Breast epithelium (tissue), 4 donors: Measurements from ENCODE around the gene TCN2. TPM values are rescaled to one million over a fixed set of nuclear protein-coding genes. Genes with fewer than 3 reads are reported as not detected.

Experiments
- DNase-seq, 2 donors: peaks; one replicate each; pipeline ENCODE4 v3.0.0-alpha.2; 2019; ENCODE audit warnings: low spot score in 2 of 2
- H3K27ac ChIP-seq, 2 donors: fragments of 200-600 bp; sonication (generic) in 1 of 2; one replicate each; pipeline ENCODE4 v1.5.1; 2016 to 2019; ENCODE audit warnings: mild to moderate bottlenecking in 1 of 2
- H3K27me3 ChIP-seq, 2 donors: fragments of 200-600 bp; sonication (generic) in 1 of 2; one replicate each; pipeline versions ENCODE4 v1.5.1 to v1.6.0; 2017 to 2019; ENCODE audit warnings: control low read depth in 1 of 2, mild to moderate bottlenecking in 1 of 2
- H3K36me3 ChIP-seq: fragments of 200-600 bp; one replicate; pipeline ENCODE4 v1.5.1; 2019
- H3K4me1 ChIP-seq, 2 donors: fragments of 200-600 bp; sonication (generic); one replicate each; pipeline ENCODE4 v1.5.1; 2016 to 2019; ENCODE audit warnings: control low read depth in 1 of 2
- H3K4me3 ChIP-seq, 3 donors: fragments of 200-600 bp; sonication (generic); 1 replicate in 2 of 3; 2 replicates in 1 of 3; pipeline ENCODE4 v1.5.1; 2016 to 2019; ENCODE audit warnings: mild to moderate bottlenecking in 3 of 3, moderate library complexity in 2 of 3
- H3K9me3 ChIP-seq, 2 donors: fragments of 200-600 bp; sonication (generic) in 1 of 2; one replicate each; pipeline ENCODE4 v1.5.1; 2016 to 2019; ENCODE audit warnings: control low read depth in 1 of 2
- POLR2A ChIP-seq: fragments of 450-650 bp; IDR thresholded peaks from one replicate; pipeline ENCODE4 v1.6.1; 2016; ENCODE audit warnings: antibody characterized with exemption, mild to moderate bottlenecking, moderate library complexity
- POLR2AphosphoS5 ChIP-seq, 3 donors: sonication (generic); formaldehyde crosslinking; IDR thresholded peaks; one replicate each; pipeline ENCODE4 v1.6.1; 2017; ENCODE audit warnings: antibody characterized with exemption in 3 of 3
- intact Hi-C: fragments of 100-400 bp; cut with DNase I; formaldehyde crosslinking; loops from one replicate; pipeline ENCODE4 v1.15.1; 2023; ENCODE audit warnings: low total_unique reads
- total RNA-seq, 3 donors: library from RNA; depleted of rRNA; stranded (reverse); fragments of >200 nt; gene quantifications; one replicate each; pipeline ENCODE4 v1.1.0, GENCODE V29; 2016
- TF ChIP-seq, protein P1 (sequence below), 3 donors: fragments of 450-650 bp; IDR thresholded peaks; one replicate each; pipeline ENCODE4 v1.5.1; 2016 to 2017; ENCODE audit warnings: antibody characterized with exemption in 3 of 3, mild to moderate bottlenecking in 3 of 3, moderate library complexity in 3 of 3

TCN2 gene
- total RNA-seq, 3 donors from 2014 or later: 32.4 to 69.8 (median 36.7) TPM

DNA sequence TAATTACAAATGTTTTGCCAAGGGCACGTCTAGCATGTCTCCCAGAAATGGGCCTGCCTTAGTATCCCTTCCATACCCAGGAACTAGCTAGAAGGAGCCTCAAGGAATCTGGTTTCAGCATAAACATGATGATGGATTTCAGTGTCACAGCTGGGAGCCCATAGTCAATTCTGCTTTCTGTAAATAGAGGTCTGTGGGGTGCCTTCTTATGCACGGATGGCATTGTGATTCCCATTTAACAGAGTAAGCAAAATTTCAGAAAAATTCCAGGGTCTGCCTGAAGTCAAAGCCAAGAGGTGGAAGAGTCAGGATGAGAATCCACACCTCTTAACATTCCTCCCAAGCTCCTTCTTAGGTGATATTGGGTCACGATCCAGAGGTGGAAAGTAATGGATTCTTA lies 48.6 kb downstream of the TCN2 start:
- H3K4me3 ChIP-seq: no peak overlapping the region
- TF ChIP-seq, protein P1, sequence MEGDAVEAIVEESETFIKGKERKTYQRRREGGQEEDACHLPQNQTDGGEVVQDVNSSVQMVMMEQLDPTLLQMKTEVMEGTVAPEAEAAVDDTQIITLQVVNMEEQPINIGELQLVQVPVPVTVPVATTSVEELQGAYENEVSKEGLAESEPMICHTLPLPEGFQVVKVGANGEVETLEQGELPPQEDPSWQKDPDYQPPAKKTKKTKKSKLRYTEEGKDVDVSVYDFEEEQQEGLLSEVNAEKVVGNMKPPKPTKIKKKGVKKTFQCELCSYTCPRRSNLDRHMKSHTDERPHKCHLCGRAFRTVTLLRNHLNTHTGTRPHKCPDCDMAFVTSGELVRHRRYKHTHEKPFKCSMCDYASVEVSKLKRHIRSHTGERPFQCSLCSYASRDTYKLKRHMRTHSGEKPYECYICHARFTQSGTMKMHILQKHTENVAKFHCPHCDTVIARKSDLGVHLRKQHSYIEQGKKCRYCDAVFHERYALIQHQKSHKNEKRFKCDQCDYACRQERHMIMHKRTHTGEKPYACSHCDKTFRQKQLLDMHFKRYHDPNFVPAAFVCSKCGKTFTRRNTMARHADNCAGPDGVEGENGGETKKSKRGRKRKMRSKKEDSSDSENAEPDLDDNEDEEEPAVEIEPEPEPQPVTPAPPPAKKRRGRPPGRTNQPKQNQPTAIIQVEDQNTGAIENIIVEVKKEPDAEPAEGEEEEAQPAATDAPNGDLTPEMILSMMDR (IDR thresholded peaks at IDR 0.05): no peak
- TF ChIP-seq POLR2AphosphoS5 (IDR thresholded peaks at IDR 0.05) (no peak), POLR2A (no peak)
- no peaks in the 10 kb centered on the region for H3K9me3 ChIP-seq
- no peak overlapping the region for H3K27ac ChIP-seq
- no peaks in the 10 kb centered on the region for H3K36me3 ChIP-seq
- no peaks in the 10 kb centered on the region for H3K27me3 ChIP-seq
- no peak for DNase-seq
- intact Hi-C loops: no loop called here
- no peaks in the 10 kb centered on the region for H3K4me1 ChIP-seq

DNA sequence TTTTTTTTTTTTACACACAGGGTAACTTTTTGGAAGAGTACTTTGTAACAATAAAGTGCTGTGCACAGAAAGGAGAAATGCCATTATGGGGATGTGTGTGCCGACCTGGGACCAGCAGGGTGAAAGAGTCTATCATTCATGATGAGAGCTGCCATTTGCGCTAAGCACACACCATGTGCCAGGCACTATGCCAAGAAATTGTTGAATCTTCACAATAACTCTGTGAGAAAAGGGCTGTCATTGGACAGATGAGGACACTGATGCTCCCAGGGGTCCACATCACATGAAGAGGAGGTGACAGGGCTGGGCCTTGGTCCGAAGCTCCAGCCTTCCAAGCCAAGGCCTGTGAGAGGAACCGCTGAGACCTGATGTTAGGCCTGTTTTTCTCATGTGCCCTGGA lies 55.1 kb downstream of the TCN2 start:
- H3K4me3 ChIP-seq: no peak overlapping the region
- H3K9me3 ChIP-seq: no peaks in the 10 kb centered on the region
- no peaks in the 10 kb centered on the region for H3K36me3 ChIP-seq
- TF ChIP-seq POLR2A: no peak
- TF ChIP-seq, protein P1 (IDR thresholded peaks at IDR 0.05): no peak
- no peak for DNase-seq
- intact Hi-C loops: no loop called here
- no peaks in the 10 kb centered on the region for H3K4me1 ChIP-seq
- H3K27me3 ChIP-seq: no peaks in the 10 kb centered on the region
- H3K27ac ChIP-seq: no peak overlapping the region

DNA sequence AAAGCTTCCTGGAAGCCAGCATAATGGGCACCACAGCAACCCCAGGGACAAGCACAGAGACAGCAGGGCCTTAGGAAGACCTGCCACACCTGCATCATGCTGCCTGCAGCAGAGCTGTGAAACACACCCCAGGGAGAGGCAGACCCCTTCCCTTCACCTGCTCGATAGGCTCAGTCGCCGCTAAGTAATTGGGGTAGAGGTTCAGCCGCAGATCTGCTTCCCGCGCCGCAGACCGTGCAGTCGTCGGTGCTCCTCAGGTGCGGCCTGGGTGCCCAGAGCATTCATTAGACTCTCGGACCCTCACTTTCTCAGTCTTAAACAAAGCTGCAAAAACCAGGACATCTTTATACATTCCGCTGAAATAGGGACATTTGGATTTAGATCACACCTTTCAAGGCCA lies 57.8 kb downstream of the TCN2 start:
- Histone ChIP-seq H3K4me3 (no peak overlapping the region), H3K27me3 (no peaks in the 10 kb centered on the region), H3K4me1 (no peaks in the 10 kb centered on the region), H3K27ac (no peak overlapping the region), H3K36me3 (no peaks in the 10 kb centered on the region), H3K9me3 (no peaks in the 10 kb centered on the region)
- DNase-seq: no peak
- intact Hi-C loops: no loop called here
- TF ChIP-seq POLR2AphosphoS5 (IDR thresholded peaks at IDR 0.05) (no peak), POLR2A (no peak)
- TF ChIP-seq, protein P1 (IDR thresholded peaks at IDR 0.05): no peak

DNA sequence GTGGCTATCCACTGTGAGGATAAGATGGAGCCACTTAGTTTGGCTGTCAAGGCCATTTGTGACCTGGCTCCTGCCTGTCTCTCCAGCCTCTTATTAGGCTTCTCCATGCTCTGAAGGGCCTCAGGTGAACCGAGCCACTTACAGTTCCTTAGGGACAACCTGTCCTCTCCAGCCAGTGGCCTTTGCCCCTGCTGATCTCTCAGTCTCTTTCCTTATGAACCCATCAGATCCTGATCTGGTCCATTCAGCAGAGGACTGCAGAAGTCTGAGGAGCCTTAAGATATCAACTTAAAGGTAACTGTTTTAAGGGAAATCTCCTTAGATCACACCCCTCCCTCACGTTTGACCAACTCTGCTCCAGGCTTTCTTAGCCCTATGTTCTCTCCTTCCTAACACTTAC lies 58.3 kb downstream of the TCN2 start:
- no peak overlapping the region for H3K27ac ChIP-seq
- TF ChIP-seq POLR2A (no peak), POLR2AphosphoS5 (IDR thresholded peaks at IDR 0.05) (no peak)
- TF ChIP-seq, protein P1 (IDR thresholded peaks at IDR 0.05): no peak
- no peak overlapping the region for H3K4me3 ChIP-seq
- H3K4me1 ChIP-seq: no peaks in the 10 kb centered on the region
- intact Hi-C loops: no loop called here
- DNase-seq: no peak
- H3K36me3 ChIP-seq: no peaks in the 10 kb centered on the region
- no peaks in the 10 kb centered on the region for H3K27me3 ChIP-seq
- no peaks in the 10 kb centered on the region for H3K9me3 ChIP-seq

DNA sequence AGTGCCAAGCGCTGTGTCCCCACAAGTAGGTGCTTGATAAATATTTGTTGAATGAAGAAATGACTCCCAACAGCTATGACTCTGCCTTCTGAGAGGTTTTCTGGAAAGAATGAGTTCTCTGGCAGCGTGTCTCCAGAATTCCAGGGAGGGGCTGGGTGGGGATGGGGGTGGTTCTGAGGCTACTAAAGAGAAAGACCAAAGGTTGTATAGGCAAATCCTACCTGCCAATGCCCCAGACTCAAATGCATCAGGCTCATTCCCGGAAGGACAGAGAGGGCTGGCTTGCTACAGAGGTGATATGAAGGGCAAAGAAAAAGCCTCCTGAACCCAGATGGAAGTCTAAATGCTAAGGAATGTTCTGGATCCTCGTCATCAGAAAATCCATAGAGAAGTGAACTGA lies 58.8 kb downstream of the TCN2 start:
- intact Hi-C loops: no loop called here
- no peak overlapping the region for H3K27ac ChIP-seq
- no peak overlapping the region for H3K4me3 ChIP-seq
- no peaks in the 10 kb centered on the region for H3K27me3 ChIP-seq
- no peaks in the 10 kb centered on the region for H3K36me3 ChIP-seq
- DNase-seq: no peak
- H3K4me1 ChIP-seq: no peaks in the 10 kb centered on the region
- no peaks in the 10 kb centered on the region for H3K9me3 ChIP-seq
- TF ChIP-seq POLR2AphosphoS5 (IDR thresholded peaks at IDR 0.05) (no peak), POLR2A (no peak)
- TF ChIP-seq, protein P1 (IDR thresholded peaks at IDR 0.05): no peak
